ACC112 (cell line): ENCODE measurements around the gene ZNF585A.

Experiments
- H2AFZ ChIP-seq: fragments of 200-600 bp; sonication (generic); one replicate; pipeline ENCODE4 v1.6.0; 2017; ENCODE audit warnings: antibody characterized with exemption, low read length; ENCODE audit not compliant: unreplicated experiment
- H3K27ac ChIP-seq: fragments of 200-600 bp; sonication (generic); 2 replicates; pipeline ENCODE4 v1.5.1; 2014; ENCODE audit warnings: low read depth, mild to moderate bottlenecking, antibody characterized with exemption, low read length, moderate library complexity
- H3K27me3 ChIP-seq: fragments of 200-600 bp; sonication (generic); 2 replicates; pipeline ENCODE4 v1.6.1; 2014; ENCODE audit warnings: mild to moderate bottlenecking, antibody characterized with exemption, low read length, moderate library complexity, mixed read lengths; ENCODE audit not compliant: insufficient read depth
- H3K36me3 ChIP-seq: fragments of 200-600 bp; sonication (generic); 2 replicates; pipeline ENCODE4 v1.6.1; 2016; ENCODE audit warnings: mild to moderate bottlenecking, antibody characterized with exemption, low read length, moderate library complexity, mixed read lengths; ENCODE audit not compliant: insufficient read depth
- H3K4me1 ChIP-seq: fragments of 200-600 bp; sonication (generic); one replicate; pipeline ENCODE4 v1.6.1; 2016; ENCODE audit warnings: low read length, mixed read lengths; ENCODE audit not compliant: insufficient read depth, unreplicated experiment, control insufficient read depth
- H3K4me3 ChIP-seq: fragments of 200-600 bp; sonication (generic); 2 replicates; pipeline ENCODE4 v1.5.1; 2014; ENCODE audit warnings: mild to moderate bottlenecking, low read depth, low read length
- H3K79me2 ChIP-seq: fragments of 200-600 bp; sonication (generic); one replicate; pipeline ENCODE4 v1.6.0; 2016; ENCODE audit warnings: low read length; ENCODE audit not compliant: control insufficient read depth, unreplicated experiment, insufficient read depth

Gene ZNF585A

GRCh38 chr19:37095859-37096258 lies 76.6 kb downstream of the ZNF585A start:
- no peaks in the 10 kb centered on the region for H3K79me2 ChIP-seq
- peaks cover 33% of the 10 kb centered on the region for H3K36me3 ChIP-seq
- H3K27ac ChIP-seq = no peak overlapping the region
- H2AFZ ChIP-seq = no peak overlapping the region
- H3K27me3 ChIP-seq = no peaks in the 10 kb centered on the region
- H3K4me3 ChIP-seq = no peak overlapping the region
- H3K4me1 ChIP-seq = no peaks in the 10 kb centered on the region
